Measurements from ENCODE around the gene SRSF6.
"Not testable (repeated sequence)": the region's sequence is repeated elsewhere in the genome, so short reads cannot be mapped to it uniquely, and the experiment has no call there.

Gene SRSF6

DNA sequence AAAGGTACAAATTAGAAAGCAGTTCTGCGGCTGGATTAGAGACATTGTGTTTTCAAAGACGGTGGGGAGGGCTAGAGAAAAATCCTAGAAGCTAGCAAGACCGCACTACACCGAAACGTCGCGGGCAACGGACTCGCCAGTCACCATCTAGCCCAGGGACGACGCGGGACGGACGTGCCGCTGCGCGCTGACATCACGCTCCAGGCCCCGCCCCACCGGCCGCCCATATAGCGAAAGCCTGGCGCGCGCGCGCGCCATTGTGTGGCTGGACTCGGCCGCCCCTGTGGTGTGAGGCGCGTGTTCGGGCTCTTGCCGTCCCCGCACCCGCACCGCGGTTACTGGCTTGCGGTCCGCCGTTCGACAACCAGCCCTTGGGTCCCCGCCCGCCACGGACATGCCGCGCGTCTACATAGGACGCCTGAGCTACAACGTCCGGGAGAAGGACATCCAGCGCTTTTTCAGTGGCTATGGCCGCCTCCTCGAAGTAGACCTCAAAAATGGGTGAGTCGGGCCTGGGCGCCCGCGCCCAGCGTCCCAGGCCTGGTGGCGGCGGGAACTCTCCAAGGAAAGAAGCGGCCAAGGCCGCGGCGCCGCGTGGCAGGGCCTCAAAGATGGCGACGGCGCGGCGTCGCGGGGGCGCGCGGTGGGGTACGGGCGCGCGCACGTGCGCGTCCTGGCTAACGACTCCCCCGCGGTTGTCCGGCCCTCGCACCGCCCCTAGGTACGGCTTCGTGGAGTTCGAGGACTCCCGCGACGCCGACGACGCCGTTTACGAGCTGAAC is at the start of gene SRSF6:
Gene SRSF6, plus strand, starts transcription at position 257 of the 782 bp plus-strand sequence. Its CDS starts 138 bp downstream, at position 395.
- peak; percentile 89 for DNase-seq (ENCODE audit: extremely low spot score)
- ChIA-PET POLR2A (interaction anchor here (0.6 to 3.4 kb wide), 33 partner anchors 8 to 1765 kb away, joined by 3 to 35 read pairs (median 4); partner anchors contain the start of genes IFT52 and L3MBTL1), CTCF (no interaction called here)
- TF ChIP-seq ELF4 (IDR thresholded peaks at IDR 0.05) (peak; percentile 78), SP1 (IDR thresholded peaks at IDR 0.05) (no peak), NFRKB (IDR thresholded peaks at IDR 0.05) (peak; percentile 85), LEF1 (IDR thresholded peaks at IDR 0.05; ENCODE audit: borderline replicate concordance) (0 out of 2 replicates have a peak, but pooled peaks have one; percentile 16), ARNT (IDR thresholded peaks at IDR 0.05) (no peak), L3MBTL2 (conservative IDR thresholded peaks at IDR 0.05) (peak; percentile 90)
- TF ChIP-seq, protein P1, sequence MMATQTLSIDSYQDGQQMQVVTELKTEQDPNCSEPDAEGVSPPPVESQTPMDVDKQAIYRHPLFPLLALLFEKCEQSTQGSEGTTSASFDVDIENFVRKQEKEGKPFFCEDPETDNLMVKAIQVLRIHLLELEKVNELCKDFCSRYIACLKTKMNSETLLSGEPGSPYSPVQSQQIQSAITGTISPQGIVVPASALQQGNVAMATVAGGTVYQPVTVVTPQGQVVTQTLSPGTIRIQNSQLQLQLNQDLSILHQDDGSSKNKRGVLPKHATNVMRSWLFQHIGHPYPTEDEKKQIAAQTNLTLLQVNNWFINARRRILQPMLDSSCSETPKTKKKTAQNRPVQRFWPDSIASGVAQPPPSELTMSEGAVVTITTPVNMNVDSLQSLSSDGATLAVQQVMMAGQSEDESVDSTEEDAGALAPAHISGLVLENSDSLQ (IDR thresholded peaks at IDR 0.05), result peak; percentile 54; the same call in 1 of the 2 replicates

DNA sequence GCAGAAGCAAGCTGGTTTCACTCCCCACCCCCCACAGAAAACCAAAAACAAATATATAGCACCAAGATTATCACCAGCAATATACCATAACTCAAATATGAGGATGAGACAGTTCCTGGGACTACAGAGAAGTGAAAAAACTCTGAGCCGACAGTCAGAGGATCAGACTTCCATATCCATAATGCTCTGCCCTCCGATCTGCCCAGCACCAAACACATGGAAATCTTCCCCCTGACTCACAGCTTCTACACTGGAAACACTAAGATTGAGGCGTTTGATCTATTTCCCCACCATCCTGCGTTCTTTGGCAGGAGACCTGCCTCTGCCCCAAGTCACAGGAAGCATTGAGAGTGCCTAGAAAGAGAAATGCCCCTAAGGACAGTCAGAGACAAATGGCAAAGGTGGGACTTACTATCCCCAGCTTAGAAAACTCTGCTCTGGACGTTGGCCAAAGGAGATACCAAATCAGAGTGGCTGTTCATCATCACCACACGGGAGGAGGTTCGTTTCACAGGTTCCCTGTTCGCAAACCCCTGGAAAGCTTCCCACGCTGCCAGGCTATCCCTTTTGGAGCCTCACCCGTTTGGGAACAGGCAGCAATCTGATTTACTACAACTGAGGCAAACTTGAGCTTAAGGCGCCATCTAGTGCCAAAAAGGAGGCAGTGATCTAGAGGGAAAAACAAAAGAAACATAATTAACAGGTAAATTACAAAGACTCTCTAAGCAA is 48.7 kb upstream of the SRSF6 start:
- DNase-seq (ENCODE audit: extremely low spot score), result peak; percentile 50
- TF ChIP-seq ZNF384 (IDR thresholded peaks at IDR 0.05), result no peak
- no peak for TF ChIP-seq ELF4 (IDR thresholded peaks at IDR 0.05)
- TF ChIP-seq L3MBTL2 (conservative IDR thresholded peaks at IDR 0.05), result no peak
- TF ChIP-seq TARDBP (IDR thresholded peaks at IDR 0.05), result no peak
- POLR2A ChIA-PET, result no interaction called here
- CTCF ChIA-PET, result interaction anchor here (0.7 to 1.4 kb wide), 7 partner anchors 9 to 1670 kb away, joined by 3 to 4 read pairs (median 3); no protein-coding TSS in a partner anchor

DNA sequence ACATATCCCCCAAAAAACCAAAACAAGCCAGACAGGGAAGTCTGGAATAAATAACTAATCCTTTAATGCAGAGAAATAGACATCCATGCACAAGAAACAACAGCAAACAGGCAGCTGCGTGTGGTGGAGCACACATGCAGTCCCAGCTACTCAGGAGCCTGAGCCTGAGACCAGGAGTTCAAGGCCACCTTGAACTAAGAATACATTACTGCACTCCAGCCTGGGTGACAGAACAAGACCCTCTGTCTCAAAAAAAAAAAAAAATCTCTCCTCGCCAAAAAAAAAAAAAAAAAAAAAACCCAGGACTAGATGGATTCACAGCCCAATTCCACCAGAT is 48.2 kb upstream of the SRSF6 start:
- DNase-seq (ENCODE audit: extremely low spot score), result no peak
- POLR2A ChIA-PET, result no interaction called here
- TF ChIP-seq SUZ12 (IDR thresholded peaks at IDR 0.05), result no peak
- TF ChIP-seq CTBP1 (IDR thresholded peaks at IDR 0.05; ENCODE audit: borderline replicate concordance), result no peak
- CTCF ChIA-PET, result interaction anchor here (0.9 to 1.4 kb wide), 3 partner anchors 10 to 89 kb away, joined by 3 to 4 read pairs (median 4); no protein-coding TSS in a partner anchor

DNA sequence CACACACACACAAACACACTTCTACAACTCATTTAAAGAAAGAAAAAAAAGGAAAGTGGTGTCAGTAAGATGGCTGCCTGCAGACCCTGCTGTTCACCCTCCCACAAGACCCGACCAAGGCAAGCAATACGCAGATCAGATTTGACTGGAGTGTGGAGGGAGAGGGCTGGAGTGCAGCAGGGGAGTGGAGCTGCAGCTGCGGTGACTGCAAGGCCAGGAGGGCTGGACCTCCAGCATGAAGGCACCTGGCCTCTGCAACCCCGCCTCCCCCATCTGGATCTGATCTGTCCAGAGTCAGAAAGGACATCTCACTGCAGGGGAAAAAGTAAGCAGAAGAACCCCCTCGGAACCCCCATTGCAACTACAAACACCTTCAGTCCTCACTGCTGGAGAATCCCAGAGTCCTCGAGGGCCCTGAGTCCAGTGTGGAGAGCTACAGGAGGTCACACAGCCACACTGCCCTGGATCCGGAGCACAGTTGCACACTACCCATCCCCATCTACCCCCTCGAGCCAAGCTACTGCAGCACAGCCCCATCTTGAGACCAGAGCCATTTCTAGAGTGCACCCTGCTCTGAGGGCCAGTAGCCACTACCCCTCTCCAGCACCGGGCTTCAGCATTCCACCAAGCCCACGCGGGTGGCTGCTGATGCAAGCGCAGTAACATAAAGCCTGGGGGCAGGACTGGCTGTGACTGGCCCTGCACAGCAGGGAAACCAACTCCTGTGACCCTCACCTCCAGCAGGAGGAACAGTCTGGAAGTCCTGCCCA is 41.9 kb upstream of the SRSF6 start:
- TF ChIP-seq L3MBTL2 (conservative IDR thresholded peaks at IDR 0.05) (no peak), ZNF384 (IDR thresholded peaks at IDR 0.05) (no peak), SP1 (IDR thresholded peaks at IDR 0.05) (no peak), CTBP1 (IDR thresholded peaks at IDR 0.05; ENCODE audit: borderline replicate concordance) (no peak), ELF4 (IDR thresholded peaks at IDR 0.05) (no peak), FOXA1 (IDR thresholded peaks at IDR 0.05) (no peak), BHLHE40 (IDR thresholded peaks at IDR 0.05; ENCODE audit: borderline replicate concordance) (no peak), HDGF (IDR thresholded peaks at IDR 0.05; ENCODE audit: borderline replicate concordance) (no peak), LEF1 (IDR thresholded peaks at IDR 0.05; ENCODE audit: borderline replicate concordance) (no peak), ARNT (IDR thresholded peaks at IDR 0.05) (no peak), NFRKB (IDR thresholded peaks at IDR 0.05) (no peak)
- CTCF ChIA-PET, result no interaction called here
- DNase-seq (ENCODE audit: extremely low spot score), result no peak
- POLR2A ChIA-PET, result no interaction called here

DNA sequence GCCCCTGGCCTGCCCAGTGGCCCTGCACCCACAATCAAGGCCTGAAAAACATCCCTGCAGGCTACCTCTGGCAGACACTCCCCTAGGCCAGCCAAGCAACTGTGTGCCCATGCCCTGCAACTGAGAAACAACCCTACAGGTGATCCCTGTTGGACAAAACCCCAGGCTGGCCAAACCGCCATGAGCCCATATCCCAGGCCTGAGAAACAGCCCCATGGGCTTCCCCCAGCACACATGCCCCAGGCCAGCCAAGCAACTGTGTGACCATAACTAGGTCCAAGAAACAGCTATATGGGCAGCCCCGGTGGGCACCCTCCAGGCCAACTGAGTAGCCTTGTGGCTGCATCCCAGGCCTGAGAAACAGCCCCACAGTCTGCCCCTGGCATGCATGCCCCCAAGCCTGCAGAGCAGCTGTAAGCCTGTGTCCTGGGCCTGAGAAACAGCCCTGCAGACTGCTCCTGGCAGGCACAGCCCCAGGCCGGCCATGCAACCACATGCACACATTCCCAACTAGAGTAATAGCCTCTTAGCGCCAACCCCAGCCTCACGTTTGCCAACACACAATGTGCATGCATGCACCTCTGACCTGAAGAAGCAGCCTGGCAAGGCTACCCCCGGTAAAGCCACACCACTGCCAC is 41.0 kb upstream of the SRSF6 start:
- ChIA-PET POLR2A (interaction anchor here (0.6 kb wide), 1 partner anchor 149 kb away, joined by 3 read pairs; no protein-coding TSS in a partner anchor), CTCF (interaction anchor here (0.7 kb wide), 1 partner anchor 1443 kb away, joined by 8 read pairs; no protein-coding TSS in a partner anchor)
- no peak for DNase-seq (ENCODE audit: extremely low spot score)
- TF ChIP-seq FOXA1 (IDR thresholded peaks at IDR 0.05) (no peak), BHLHE40 (IDR thresholded peaks at IDR 0.05; ENCODE audit: borderline replicate concordance) (no peak), ARNT (IDR thresholded peaks at IDR 0.05) (no peak)

DNA sequence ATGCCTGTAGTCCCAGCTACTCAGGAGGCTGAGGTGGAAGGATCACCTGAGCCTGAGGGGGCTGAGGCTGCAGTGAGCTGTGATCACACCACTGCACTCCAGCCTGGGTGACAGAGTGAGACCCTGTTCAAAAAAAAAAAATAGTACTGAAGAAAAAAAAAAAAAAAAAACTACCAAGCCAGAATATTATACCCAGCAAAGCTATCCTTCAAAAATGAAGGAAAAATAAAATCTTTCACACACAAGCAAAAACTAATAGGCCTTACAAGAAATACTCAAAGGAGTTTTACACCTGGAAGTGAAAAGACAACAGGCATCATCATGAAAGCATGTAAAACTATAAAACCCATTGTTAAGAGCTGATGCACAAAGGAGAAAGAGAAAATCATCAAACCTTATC is 37.5 kb upstream of the SRSF6 start:
- ChIA-PET POLR2A (no interaction called here), CTCF (no interaction called here)
- TF ChIP-seq ZNF384 (IDR thresholded peaks at IDR 0.05) (peak; percentile 43; the same call in 1 of the 2 replicates), FOXK2 (IDR thresholded peaks at IDR 0.05) (no peak)
- TF ChIP-seq, protein P1 (IDR thresholded peaks at IDR 0.05), result no peak
- DNase-seq (ENCODE audit: extremely low spot score), result no peak

DNA sequence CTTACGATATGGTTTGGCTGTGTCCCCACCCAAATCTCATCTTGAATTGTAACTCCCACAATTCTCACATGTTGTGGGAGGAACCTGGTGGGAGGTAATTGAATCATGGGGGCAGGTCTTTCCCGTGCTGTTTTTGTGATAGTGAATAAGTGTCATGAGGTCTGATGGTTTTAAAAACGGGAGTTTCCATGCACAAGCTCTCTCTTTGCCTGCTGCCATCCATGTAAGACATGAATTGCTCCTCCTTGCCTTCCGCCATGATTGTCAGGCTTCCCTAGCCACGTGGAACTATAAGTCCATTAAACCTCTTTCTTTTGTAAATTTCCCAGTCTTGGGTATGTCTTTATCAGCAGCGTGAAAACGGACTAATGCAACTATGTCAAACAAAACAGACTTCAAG is 36.8 kb upstream of the SRSF6 start:
- POLR2A ChIA-PET; CTCF ChIA-PET; DNase-seq (ENCODE audit: extremely low spot score): not testable (repeated sequence)
